Stimulated activated CD4-positive, alpha-beta T cell treated with anti-CD3 and anti-CD28 coated beads, Interleukin-1b, Interleukin-23, amount 100 ng/mL, for 48 hours (primary cell): ENCODE measurements around the gene NAALADL2.

Source experiments
- DNase-seq: peaks from one replicate; pipeline ENCODE4 v3.0.0-alpha.2; 2020

The NAALADL2 gene

GRCh38 chr3:175273573-175273972 lies 414.4 kb downstream of the NAALADL2 start:
- DNase-seq = no peak

GRCh38 chr3:175274056-175274455 lies 414.9 kb downstream of the NAALADL2 start:
- DNase-seq = no peak

GRCh38 chr3:175274474-175275218 lies 415.5 kb downstream of the NAALADL2 start:
- DNase-seq = no peak

- no peak for DNase-seq
Observed at GRCh38 chr3:175278680-175279079, 419.5 kb downstream of the NAALADL2 start.

GRCh38 chr3:175279457-175279856 lies 420.3 kb downstream of the NAALADL2 start:
- no peak for DNase-seq

- no peak for DNase-seq
Observed at GRCh38 chr3:175279911-175280310, 420.8 kb downstream of the NAALADL2 start.

GRCh38 chr3:175287361-175287963 lies 428.3 kb downstream of the NAALADL2 start:
- no peak for DNase-seq

GRCh38 chr3:175288621-175289020 lies 429.5 kb downstream of the NAALADL2 start:
- no peak for DNase-seq

GRCh38 chr3:175294793-175295192 lies 435.7 kb downstream of the NAALADL2 start:
- DNase-seq = no peak

- DNase-seq = no peak
Observed at GRCh38 chr3:175295248-175296130, 436.4 kb downstream of the NAALADL2 start.

- no peak for DNase-seq
Observed at GRCh38 chr3:175297216-175297615, 438.1 kb downstream of the NAALADL2 start.

- no peak for DNase-seq
Observed at GRCh38 chr3:175301741-175302140, 442.6 kb downstream of the NAALADL2 start.

- no peak for DNase-seq
Observed at GRCh38 chr3:175304404-175304803, 445.3 kb downstream of the NAALADL2 start.

- no peak for DNase-seq
Observed at GRCh38 chr3:175307642-175308041, 448.5 kb downstream of the NAALADL2 start.

GRCh38 chr3:175308097-175308496 lies 449.0 kb downstream of the NAALADL2 start:
- DNase-seq = no peak

- no peak for DNase-seq
Observed at GRCh38 chr3:175310046-175310445, 450.9 kb downstream of the NAALADL2 start.

- DNase-seq = no peak
Observed at GRCh38 chr3:175311404-175311803, 452.3 kb downstream of the NAALADL2 start.

GRCh38 chr3:175311946-175312345 lies 452.8 kb downstream of the NAALADL2 start:
- no peak for DNase-seq

GRCh38 chr3:175312791-175313190 lies 453.7 kb downstream of the NAALADL2 start:
- no peak for DNase-seq

GRCh38 chr3:175316799-175317198 lies 457.7 kb downstream of the NAALADL2 start:
- no peak for DNase-seq

GRCh38 chr3:175325440-175325839 lies 466.3 kb downstream of the NAALADL2 start:
- no peak for DNase-seq

- DNase-seq = no peak
Observed at GRCh38 chr3:175326041-175326440, 466.9 kb downstream of the NAALADL2 start.

- DNase-seq = no peak
Observed at GRCh38 chr3:175329373-175329772, 470.2 kb downstream of the NAALADL2 start.

GRCh38 chr3:175335229-175335628 lies 476.1 kb downstream of the NAALADL2 start:
- no peak for DNase-seq
